Activated CD4-positive, CD25-positive, alpha-beta regulatory T cell (primary cell): ENCODE data around the gene SLC46A2.

ENCODE experiments used
- DNase-seq, 4 experiments: peaks; one replicate each; lab custom pipeline; 2025; lab: John Stamatoyannopoulos, UW

The SLC46A2 gene

DNA sequence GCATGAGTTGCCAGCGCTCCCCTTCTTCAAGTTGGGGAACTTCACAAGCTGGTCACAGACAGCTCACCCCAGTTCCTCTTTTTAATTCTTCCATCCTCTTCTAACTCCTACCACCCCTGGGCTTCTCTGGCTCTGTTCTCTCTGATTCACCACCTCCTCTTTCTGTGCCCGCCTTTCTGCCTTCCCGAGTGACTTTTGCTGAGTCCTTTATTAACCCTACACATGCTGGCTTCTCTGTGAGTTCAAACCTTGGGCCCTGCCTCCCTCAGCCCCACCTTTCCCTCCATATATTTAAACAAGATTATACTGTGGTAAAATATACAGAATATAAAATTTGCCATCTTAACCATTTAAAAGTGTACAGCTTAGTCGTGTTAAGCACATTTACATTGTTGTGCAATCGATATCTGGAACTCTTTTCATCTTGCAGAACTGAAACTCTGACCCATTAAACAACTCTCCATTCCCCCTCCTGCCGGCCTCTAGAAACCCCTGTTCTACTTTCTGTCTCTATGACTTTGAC, 32.0 kb downstream of the SLC46A2 start:
- DNase-seq, result no peak

DNA sequence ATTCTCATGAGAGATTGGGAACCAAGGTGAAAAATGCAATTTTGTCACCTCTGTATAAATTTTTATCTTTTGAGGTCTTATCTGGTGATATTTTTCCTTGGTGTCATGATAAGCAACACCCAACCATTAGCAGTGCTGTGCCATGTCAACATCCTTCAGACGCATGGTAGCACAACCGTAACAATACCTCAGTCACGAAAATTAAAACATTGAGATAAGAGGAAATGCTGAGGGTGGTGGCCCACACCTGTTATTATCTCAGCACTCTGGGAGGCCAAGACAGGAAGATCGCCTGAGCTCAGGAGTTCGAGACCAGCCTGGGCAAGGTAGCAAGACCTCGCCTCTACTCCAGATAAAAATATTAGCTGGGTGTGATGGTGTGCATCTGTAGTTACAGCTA, 32.7 kb downstream of the SLC46A2 start:
- no peak for DNase-seq

DNA sequence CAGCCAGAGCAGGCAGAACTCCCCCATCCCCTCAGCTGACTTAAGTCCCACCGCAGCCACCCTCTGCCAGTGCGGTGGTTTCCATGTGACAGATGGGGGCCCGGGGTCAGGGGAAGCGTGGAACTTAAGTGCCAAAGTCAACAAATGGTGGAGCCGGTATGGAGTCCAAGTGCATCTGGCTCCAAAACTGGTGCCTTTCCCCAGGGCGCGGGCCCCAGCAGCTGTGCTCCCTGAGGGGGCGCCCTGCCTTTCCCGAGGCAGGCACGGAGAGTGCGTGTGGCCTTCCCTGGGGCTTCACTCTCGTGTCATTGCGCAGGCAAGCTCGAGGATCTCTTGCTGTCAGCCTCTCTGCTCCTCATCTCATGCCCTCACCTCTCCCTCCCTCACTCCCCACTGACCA, 33.8 kb downstream of the SLC46A2 start:
- DNase-seq, result no peak

DNA sequence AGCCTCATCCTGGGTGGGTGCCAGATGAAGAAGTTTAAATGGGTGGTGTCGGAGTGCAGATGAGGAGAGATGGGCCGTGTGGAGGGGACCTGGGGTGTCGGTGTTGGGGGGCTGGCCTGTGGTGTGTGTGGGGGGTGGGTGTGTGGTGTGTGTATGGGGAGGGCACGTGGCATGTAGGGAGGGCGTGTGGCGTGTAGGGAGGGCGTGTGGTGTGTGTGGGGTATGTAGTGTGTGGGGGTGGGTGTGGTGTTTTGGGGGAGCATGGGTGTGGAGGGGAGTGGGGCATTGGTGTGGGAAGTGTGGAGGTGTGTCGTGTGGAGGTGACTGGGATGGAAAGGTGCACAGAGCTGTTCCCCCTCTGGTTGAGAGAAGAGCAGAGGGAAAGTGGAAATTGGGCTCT, 34.5 kb downstream of the SLC46A2 start:
- DNase-seq, result no peak

DNA sequence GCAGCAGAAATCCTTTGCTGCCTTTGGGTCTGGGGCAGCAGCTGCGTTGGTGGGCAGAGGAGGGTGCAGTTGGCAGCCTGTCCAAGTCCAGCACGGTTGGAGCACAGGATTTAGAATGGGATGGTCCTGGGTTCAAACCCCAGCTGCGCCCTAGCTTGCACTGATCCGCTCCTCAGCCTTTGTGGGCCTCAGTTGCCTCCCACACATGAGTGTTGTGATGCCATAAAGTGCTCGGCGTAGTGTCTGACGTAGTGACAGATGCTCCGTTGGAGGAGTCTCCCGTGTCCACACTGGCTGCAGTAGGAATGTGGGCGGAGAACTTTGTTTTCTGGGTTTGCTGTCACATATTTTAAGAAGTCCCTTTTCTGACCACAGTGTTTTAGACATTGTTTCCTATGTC, 36.0 kb downstream of the SLC46A2 start:
- DNase-seq, result no peak

DNA sequence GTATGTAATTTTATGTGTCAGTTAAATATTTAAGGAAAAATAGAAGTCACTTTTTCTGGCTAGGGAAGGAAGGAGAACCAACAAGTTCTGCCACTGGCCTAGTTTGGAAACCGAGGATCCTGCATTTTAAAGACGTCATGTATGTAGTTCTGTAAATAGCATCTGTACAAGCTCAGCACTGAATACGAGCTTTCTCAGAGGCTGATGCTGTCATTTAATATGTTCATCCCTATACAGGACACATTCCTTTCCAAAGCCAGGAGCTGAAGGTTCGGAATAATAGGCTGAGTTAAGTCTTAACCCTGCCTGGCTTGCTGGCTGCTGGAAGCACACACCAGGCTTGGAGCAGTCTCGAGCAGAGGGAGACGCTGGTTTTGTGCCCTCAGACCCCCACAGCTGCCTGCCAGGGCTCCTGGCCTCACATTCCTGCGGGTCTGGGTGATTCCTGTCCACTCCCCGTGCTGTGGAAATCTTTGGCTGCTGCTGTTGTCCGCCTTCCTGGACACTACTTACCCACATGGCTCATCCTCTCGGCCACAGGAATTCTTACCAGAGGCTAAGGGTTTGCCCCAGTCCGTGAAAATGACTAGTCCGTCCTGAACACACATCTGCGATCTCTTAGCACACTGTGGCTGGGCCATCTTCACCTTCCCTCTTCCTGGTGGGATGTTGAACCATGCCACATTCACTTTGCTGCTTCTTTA, 36.6 kb downstream of the SLC46A2 start:
- DNase-seq, result no peak

DNA sequence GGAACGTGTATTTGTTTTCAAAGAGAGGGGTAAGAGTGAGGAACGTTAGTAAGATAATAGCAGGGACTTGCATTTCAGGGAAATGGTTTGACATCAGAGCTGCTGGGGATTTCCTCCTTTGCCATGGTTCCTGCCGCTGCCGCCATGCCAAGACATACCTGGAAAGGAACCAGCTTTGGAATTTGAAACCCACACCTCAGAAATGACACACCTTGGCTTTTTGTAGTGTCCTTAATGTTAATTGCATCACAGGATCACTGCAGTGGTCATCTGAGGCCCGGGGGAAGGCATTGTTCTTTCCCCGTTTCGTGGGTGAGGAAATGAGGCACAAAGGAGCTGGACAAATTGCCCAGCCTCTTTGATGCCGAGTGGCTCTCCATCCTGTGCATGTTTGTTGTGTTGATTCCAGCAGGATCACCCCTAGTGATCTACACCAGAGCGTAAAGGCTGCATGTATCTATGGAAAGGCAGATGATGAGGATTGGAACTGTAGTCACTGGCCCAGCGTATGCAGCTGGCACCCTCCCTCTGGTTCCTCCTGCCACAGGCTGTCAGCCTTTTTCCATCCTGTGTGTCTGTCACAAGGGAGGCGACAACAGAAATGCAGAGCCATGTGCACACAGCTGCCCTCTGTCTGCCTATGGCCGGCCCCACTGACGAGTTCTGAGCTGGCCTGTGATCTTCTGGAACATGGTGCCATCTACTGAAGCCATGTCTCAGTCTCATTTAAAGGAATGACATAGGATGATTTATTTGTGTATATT, 37.8 kb downstream of the SLC46A2 start:
- no peak for DNase-seq

DNA sequence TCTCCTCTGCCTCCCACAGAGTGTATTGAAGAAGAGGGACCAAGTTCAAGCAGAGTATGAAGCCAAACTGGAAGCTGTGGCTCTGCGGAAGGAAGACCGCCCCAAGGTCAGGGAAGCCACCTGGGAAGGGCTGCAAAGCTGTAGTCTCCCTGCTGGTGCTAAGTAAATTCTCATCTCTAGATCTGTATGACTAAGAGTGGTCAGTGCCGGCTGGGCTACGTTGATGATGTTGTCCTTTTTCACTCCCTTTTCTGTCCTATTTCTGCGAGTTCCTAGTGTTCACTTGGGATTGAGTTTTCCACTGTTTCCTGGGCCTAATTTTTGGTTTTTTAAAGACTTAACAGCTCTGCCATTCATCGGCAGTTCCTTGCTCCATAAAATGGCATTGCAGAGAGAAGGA, 39.8 kb downstream of the SLC46A2 start:
- DNase-seq, result no peak

DNA sequence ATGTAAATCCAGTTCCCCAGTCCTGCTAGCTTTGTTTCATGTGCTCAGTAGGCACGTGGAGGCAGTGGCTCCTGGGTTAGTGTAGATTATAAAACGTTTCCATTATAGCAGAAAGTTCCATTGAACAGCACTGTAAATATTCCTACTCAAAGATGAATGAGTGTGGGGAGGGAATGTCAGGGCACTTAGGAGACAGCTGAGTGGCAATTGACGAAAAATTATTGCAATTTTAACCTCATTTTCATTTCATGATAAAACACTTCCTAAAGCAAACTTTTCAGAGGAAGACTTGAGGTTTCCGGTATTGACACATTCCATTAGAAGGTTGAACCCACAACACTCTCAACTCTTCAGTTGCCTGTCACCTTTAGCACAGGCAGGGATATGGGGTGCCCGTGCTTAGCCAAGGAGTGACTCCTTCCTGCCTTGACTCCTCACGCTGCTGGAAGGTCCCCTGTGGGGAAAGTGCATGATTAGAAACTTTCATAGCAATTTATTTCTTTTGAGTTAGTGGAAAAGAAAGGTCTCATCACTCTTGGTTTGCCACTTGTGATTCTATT, 41.2 kb downstream of the SLC46A2 start:
- DNase-seq, result no peak

DNA sequence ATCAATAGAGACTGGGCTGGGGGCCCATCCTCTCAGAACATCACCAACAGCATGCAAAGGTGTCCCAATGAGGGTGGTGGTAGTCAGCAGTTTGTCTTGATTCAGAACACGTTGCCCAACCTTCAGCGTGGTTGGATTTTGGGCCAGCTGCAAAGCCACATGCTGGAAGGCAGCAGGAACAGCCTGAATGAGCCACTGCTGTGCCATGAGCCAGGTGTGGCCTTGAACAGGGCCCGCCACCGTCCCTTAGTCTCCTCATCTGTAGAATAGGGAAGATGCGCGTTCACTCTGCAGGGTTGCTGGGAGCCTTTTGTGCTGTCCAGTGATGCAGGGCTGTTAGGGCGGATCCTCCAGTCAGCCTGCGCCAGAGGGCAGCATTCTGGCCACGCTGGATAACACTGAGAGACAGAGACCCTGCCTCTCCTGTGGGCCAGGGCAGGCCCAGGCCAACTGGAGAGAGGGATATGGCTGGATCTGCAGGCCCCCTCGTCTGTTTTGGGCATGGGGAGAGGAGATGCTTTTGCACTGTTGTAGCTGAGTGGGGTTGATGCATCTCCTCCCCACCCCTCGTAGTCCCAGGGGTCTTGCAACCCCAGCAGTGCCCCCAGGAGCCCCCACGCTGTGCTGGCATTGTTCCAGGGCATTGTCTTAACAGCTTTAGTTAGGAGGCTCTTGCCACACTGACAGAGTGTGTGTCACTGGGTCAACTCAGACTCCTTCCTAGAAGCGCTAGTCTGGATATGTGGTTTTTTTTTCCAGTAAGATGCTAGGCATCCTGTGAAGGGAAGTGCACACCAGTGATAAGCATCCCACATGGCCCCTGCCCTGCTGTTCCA, 42.1 kb downstream of the SLC46A2 start:
- DNase-seq, result no peak

DNA sequence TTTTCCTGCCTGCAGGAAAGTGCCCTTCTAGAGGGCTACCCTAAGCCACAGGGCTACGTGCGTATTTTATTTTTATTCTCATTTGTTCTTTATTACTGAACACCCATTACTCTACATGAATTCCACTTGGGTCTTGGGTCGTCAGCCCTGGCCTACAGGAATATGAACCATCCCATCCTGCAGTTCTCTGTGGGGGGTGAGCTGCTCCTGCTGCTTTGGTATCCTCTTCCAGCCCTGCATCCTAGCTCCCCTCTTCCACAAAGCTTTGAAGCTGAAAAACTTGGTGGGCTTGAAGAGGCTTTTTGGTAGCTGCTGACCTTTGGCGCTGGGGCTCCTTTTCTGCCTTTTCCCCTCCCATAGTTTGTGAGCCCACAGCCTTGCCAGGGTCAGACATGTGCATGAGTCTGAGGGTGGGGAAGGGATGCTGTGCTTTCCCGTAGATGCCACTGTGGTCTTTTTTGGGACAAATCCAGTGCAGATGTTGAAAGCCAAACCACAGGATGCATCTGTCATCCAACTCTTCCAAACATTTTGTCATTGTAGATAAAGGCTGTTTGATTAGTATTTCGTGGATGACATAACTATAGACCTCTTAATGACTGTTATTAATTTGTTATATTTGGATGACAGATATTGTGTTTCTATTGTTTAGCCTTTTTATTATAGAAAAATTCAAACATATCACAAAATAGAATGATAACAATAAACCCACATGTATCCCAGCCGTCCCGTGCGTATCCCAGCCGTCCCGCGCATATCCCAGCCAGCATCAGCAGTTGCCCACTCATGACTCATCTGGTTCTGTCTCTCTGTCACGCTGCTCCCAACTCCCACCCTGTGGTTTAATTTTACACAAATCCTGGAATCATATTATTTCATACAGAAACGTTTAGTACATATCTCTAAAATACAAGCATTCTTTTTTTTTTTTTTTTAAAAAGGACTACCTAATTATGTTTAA, 43.9 kb downstream of the SLC46A2 start:
- DNase-seq, result no peak

DNA sequence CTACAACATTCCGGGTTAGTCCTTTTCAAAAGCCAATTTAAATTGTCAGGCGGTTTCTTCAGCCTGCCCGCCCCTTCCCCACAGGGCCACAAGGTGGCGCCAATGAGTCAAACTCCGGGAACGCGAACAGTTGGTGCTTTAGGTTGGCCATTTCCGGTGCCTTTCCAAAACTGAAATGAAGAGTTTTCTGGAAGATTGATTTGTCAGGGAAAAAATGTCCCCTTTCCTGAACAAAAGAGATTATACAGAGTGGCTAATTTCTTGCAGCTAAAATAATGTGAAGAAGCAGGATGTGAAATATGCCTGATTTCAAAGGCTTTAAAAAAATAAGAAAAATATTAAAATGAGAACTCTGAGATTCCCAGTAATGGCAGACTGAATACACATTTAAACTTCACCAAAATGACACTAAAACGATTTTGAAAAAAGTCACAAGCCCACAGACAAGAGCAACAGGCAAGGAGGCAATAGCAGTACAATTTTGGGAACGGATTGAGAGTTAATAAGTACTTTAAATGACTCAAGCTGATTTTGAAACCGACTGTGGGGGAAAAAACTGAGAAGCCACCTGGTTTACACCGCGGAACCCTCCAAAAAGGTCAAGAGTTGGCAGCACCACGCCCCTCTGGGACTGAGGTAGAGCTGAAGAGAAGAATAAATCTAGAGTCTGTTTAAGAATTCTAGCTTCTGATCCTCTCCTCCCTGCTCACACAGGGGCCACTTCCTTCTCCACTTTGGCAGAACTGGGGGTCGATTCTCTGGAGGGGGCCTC, 45.7 kb downstream of the SLC46A2 start:
- peak; percentile 38 to 64 (median 48) for DNase-seq

DNA sequence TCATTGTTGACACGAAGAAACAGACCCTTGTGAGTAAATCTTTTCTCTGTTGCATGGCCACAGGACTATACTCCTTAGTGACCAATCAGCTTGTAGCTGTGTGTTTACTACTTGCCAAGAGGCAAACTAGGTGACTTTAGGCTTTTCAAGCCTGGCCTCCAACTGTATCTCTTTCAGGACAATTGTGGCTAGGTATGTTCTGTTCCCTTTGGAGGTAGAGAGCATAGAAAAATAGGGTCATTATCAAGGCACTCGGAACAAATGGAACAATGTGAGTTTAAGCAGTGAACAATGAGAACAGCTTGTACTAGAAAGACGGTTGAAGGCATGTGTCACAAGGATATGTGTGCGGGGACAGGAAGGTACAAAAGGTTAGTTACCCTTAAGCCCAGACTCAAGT, 48.1 kb downstream of the SLC46A2 start:
- no peak for DNase-seq

DNA sequence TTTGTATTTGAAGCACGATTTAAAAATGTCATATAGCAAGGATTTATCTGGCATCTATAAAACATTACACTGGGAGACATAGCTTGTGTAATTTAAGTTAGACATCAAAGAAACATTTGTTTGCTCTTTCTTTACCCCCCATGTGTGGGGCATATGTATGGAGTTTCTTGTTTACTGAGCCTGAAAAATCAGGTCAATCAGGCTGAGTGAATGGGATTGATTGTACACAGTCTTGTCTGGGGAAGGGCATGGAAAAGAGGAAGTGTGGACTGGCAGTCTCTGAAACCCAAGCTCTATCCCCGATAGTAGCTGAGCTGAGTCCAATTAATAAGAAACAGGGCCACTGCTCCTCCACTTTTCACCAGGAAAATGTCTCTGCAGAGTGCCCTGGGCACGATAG, 49.4 kb downstream of the SLC46A2 start:
- no peak for DNase-seq

DNA sequence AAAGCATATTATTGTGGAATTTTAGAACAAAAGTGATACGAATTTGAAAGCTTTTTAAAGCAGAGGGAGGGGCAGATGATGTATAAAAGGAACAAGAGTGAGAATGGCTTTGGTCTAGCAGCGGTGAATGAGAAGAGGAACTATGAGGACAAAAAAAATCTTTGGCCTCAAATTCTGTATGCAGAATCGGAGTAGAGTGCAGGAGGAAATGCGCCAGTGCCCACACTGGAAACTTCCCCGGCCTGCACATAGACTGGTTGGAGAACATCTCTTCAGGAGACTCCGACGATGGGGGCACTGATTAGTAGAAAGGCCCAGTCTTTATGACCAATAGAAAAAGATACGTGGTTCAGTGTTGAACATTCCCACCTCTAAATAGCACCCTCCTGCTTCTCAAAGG, 51.3 kb downstream of the SLC46A2 start:
- no peak for DNase-seq

DNA sequence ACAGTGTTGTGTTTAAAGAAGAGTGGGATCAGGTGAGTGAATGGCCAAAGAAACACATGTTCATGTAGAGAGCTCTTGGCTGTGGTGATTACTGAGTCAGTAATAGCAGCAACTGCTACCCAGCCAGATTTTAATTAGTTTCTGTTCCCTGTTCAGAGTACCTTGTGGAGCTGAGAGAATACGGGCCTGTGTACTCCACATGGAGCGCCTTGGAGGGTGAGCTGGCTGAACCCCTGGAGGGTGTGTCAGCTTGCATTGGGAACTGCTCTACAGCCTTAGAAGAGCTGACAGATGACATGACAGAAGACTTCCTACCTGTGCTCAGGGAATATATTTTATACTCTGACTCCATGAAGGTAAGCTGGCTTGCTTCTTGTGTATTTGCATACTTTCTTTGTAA, 52.3 kb downstream of the SLC46A2 start:
- no peak for DNase-seq

DNA sequence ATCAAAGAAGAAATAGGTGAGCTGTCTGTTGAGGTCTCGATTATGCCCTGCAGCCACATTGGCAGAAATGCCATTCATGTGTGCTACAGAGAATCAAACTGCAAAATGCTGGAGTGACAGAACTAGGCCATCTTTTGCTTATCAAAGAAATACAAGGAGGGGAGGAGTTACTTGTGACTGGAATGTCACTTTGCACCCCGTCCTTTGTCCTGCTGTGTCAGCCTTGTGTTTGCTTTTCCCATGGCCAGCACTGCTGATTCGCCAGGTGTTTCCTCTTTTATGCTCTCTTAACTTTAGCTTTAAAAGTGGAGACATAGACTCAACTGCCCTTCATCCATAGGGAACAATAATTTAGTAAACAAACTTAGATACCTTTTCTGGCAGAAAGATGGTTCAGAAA, 54.3 kb downstream of the SLC46A2 start:
- DNase-seq, result no peak

DNA sequence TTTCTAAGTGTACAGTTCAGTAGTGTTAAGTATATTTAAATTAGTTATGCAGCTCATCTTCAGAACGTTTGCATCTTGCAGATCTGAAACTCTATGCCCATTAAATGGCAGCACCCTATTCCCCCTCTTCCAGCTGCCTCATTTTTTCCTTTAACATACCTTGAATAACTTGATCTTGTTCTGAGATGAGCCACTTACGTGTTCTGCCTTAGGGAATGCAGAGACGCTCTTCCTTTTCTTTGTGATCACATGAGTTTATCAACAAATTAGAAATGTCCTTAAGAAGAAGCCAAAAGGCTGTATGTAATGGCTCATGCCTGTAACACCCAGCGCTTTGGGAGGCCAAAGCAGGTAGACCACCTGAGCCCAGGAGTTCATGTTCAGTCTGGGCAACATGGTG, 57.6 kb downstream of the SLC46A2 start:
- DNase-seq, result no peak

DNA sequence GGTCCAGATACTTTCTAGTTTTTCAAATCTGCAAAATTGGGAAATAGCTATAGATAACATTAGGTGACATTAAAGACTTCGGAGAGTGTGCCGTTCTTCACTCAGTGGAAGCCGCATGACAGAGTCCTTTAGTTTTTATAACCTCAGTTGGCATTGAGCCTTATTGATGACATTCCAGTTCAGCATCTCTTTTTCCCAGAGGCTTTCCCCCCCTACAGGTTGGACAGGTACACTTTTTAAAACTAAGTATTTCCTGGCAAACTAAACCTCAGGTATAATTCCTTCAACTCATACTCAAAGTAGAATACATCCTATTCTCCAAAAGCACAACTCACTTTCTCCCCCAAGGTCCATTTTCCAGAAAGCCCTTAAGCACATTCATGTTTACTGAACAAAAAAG, 58.7 kb downstream of the SLC46A2 start:
- DNase-seq, result no peak

DNA sequence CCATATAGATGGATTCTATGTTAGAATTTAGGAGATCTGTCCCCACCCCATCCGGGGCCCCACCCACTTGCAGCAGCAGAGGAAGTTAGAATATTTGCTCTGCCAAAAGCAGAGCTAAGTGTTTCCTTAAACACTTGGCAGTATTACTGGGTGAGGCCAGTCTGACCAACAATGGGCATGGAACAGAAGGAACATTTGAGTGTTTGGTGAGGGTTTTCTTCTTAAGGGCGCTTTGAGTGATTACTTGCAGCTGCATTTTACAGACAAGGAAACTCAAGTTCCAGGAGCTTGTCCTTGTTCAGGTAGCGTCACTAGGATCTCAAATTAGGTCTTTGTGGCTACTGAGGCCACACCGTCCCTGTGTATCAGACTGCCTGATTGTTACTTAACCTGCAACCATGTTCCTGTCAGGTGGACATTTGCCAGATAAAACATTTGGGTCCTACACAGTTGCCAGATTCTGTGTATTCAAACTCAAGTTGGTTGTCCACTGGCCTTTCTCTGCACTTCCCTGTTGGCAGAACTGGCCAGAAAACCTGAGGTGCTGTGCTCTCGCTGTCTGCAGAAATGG, 59.3 kb downstream of the SLC46A2 start:
- no peak for DNase-seq
